ENCODE results near the gene TOM1.

DNA sequence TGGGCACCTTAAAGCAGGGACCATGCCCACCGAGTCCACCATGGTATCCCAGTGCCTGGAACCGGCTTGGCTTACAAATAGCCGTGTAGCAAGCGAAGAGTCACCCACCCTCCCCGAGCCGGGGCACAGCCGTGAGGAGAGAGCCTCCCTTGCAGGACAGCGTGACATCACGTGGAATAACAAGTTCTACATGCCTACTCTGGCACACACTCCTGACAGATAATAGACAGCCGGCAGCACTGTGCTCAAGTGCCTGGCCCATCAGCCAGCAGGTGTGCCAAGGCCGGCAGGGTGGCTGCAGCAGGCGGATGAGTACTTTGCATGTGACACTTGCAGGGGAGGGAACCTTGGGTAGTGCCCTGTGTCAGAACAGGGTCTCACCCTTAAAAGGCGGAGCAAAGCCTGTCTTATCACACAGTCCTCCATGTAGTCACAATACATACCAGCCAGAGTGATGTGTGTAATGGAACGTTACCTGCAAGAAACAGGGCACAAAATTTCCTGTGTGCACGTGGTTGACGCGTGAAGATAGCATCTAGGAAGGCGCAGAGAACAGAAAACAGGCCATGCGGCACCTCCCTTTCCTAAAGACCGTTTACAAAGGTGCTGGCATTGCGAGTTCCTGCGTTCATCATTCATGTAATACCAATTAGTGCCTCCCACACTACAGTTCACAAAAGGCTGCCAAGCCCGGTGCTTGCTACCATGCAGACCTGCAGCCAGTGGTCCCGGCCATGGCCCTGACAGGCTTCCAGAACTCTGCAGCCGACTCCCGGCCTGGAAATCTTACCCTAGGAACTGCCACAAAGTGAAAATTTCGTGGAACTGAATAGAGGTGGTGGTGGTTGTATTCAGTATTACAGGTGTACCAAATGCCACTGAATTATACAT, 16.4 kb downstream of the TOM1 start:
- TF ChIP-seq, protein P1, sequence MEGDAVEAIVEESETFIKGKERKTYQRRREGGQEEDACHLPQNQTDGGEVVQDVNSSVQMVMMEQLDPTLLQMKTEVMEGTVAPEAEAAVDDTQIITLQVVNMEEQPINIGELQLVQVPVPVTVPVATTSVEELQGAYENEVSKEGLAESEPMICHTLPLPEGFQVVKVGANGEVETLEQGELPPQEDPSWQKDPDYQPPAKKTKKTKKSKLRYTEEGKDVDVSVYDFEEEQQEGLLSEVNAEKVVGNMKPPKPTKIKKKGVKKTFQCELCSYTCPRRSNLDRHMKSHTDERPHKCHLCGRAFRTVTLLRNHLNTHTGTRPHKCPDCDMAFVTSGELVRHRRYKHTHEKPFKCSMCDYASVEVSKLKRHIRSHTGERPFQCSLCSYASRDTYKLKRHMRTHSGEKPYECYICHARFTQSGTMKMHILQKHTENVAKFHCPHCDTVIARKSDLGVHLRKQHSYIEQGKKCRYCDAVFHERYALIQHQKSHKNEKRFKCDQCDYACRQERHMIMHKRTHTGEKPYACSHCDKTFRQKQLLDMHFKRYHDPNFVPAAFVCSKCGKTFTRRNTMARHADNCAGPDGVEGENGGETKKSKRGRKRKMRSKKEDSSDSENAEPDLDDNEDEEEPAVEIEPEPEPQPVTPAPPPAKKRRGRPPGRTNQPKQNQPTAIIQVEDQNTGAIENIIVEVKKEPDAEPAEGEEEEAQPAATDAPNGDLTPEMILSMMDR (IDR thresholded peaks at IDR 0.05), result no peak
- TF ChIP-seq EP300 (IDR thresholded peaks at IDR 0.05), result no peak

Data from ovary (tissue), 3 donors.